IMR-90 (cell line): ENCODE results near the gene FXYD6. TPM values are rescaled to one million over a fixed set of nuclear protein-coding genes. Genes with fewer than 3 reads are reported as not detected.

Source experiments
- ATAC-seq: fragments of 200-7000 bp; cut with Tn5 transposase; 2 replicates; pipeline ENCODE4 v1.9.1; 2020; ENCODE audit warnings: low read depth, mild to moderate bottlenecking, moderate library complexity
- BruUV-seq: library from RNA; stranded (reverse); fragments of 400-500 nt; replicated peaks from 2 replicates; lab custom pipeline; 2021; lab: Mats Ljungman, UMichigan
- CTCF ChIA-PET: fragments of 300-600 bp; formaldehyde crosslinking; extraction: SDS; loops from one replicate; lab custom pipeline; 2021; ENCODE audit warnings: antibody characterized with exemption; lab: Yijun Ruan, JAX
- POLR2A ChIA-PET: fragments of 300-600 bp; sonication (Branson Sonifier 250); formaldehyde crosslinking; loops from one replicate; lab custom pipeline; 2022; ENCODE audit warnings: antibody characterized with exemption; ENCODE audit not compliant: unreplicated experiment; lab: Charles Lee
- DNase-seq: peaks from one replicate; pipeline ENCODE4 v3.0.0; 2013
- H2AFZ ChIP-seq: replicated peaks from 2 replicates; pipeline ENCODE3; 2013; ENCODE audit warnings: low read length, mild to moderate bottlenecking; ENCODE audit not compliant: poor library complexity
- H2AK5ac ChIP-seq: 2 replicates; pipeline ENCODE4 v1.6.1; 2013; ENCODE audit warnings: low read depth, low read length, inconsistent platforms
- H2AK9ac ChIP-seq: replicated peaks from 2 replicates; pipeline ENCODE3; 2013; ENCODE audit warnings: mild to moderate bottlenecking, low read depth, low read length, moderate library complexity; ENCODE audit not compliant: poor library complexity
- H2BK120ac ChIP-seq: 2 replicates; pipeline ENCODE4 v1.6.1; 2013; ENCODE audit warnings: low read depth, low read length, inconsistent platforms
- H2BK15ac ChIP-seq: 3 replicates; pipeline ENCODE4 v1.6.1; 2013; ENCODE audit warnings: low read depth, low read length, inconsistent platforms
- H2BK20ac ChIP-seq: 2 replicates; pipeline ENCODE4 v1.6.1; 2013; ENCODE audit warnings: low read depth, mild to moderate bottlenecking, inconsistent platforms, low read length, moderate library complexity
- H2BK5ac ChIP-seq: 2 replicates; pipeline ENCODE4 v1.6.1; 2013; ENCODE audit warnings: mild to moderate bottlenecking, low read depth, low read length, inconsistent platforms; ENCODE audit not compliant: poor library complexity, severe bottlenecking
- H3K14ac ChIP-seq: replicated peaks from 2 replicates; pipeline ENCODE4 v1.6.1; 2013; ENCODE audit warnings: low read depth, low read length, inconsistent platforms
- H3K18ac ChIP-seq: 2 replicates; pipeline ENCODE4 v1.6.1; 2013; ENCODE audit warnings: low read depth, low read length, control low read depth
- H3K23ac ChIP-seq: 2 replicates; pipeline ENCODE4 v1.6.1; 2013; ENCODE audit warnings: low read depth, low read length, inconsistent platforms
- H3K27ac ChIP-seq: 2 replicates; pipeline ENCODE4 v1.5.1; 2013; ENCODE audit warnings: mild to moderate bottlenecking, control low read depth, low read length; ENCODE audit not compliant: insufficient read depth
- H3K27me3 ChIP-seq: 2 replicates; pipeline ENCODE4 v1.6.1; 2013; ENCODE audit warnings: low read length; ENCODE audit not compliant: control insufficient read depth, insufficient read depth
- H3K36me3 ChIP-seq: 2 replicates; pipeline ENCODE4 v1.6.1; 2013; ENCODE audit warnings: low read length, mixed read lengths; ENCODE audit not compliant: control insufficient read depth, insufficient read depth
- H3K4ac ChIP-seq: 2 replicates; pipeline ENCODE4 v1.6.1; 2013; ENCODE audit warnings: low read depth, low read length, inconsistent platforms
- H3K4me1 ChIP-seq: 2 replicates; pipeline ENCODE4 v1.6.1; 2013; ENCODE audit warnings: low read length, mixed read lengths; ENCODE audit not compliant: control insufficient read depth, insufficient read depth
- H3K4me2 ChIP-seq: 2 replicates; pipeline ENCODE4 v1.6.1; 2013; ENCODE audit warnings: low read depth, mild to moderate bottlenecking, control low read depth, low read length, moderate library complexity
- H3K4me3 ChIP-seq: 2 replicates; pipeline ENCODE4 v1.5.1; 2013; ENCODE audit warnings: low read depth, mild to moderate bottlenecking, control low read depth, low read length, moderate library complexity; ENCODE audit not compliant: insufficient read depth
- H3K56ac ChIP-seq: 2 replicates; pipeline ENCODE4 v1.6.1; 2013; ENCODE audit warnings: low read length, inconsistent platforms; ENCODE audit not compliant: insufficient read depth; ENCODE audit errors: extremely low read depth
- H3K79me1 ChIP-seq, 2 experiments: 2 replicates each; pipeline ENCODE4 v1.6.1; 2013; ENCODE audit warnings: low read length in 2 of 2, inconsistent platforms in 1 of 2, low read depth in 1 of 2
- H3K9ac ChIP-seq: 2 replicates; pipeline ENCODE4 v1.6.1; 2013; ENCODE audit warnings: low read depth, low read length, control low read depth
- H3K9me1 ChIP-seq: 2 replicates; pipeline ENCODE4 v1.6.1; 2013; ENCODE audit warnings: low read length, inconsistent platforms; ENCODE audit not compliant: insufficient read depth
- H3K9me3 ChIP-seq: 2 replicates; pipeline ENCODE4 v1.6.1; 2013; ENCODE audit warnings: low read length; ENCODE audit not compliant: control insufficient read depth, insufficient read depth
- H4K20me1 ChIP-seq: 2 replicates; pipeline ENCODE4 v1.6.1; 2013; ENCODE audit warnings: low read length, inconsistent platforms; ENCODE audit not compliant: insufficient read depth
- H4K5ac ChIP-seq: 2 replicates; pipeline ENCODE4 v1.6.1; 2013; ENCODE audit warnings: mild to moderate bottlenecking, low read depth, low read length, control low read depth
- H4K8ac ChIP-seq, 2 experiments: 2 replicates each; pipeline ENCODE4 v1.6.1; 2013; ENCODE audit warnings: low read depth in 2 of 2, low read length in 2 of 2, control low read depth in 1 of 2, inconsistent platforms in 1 of 2
- H4K91ac ChIP-seq: 2 replicates; pipeline ENCODE4 v1.6.1; 2013; ENCODE audit warnings: low read depth, low read length, inconsistent platforms; ENCODE audit not compliant: insufficient read depth
- BHLHE40 ChIP-seq: fragments of 150-350 bp; IDR thresholded peaks from 2 replicates; pipeline ENCODE4 v1.6.1; 2016; ENCODE audit warnings: mild to moderate bottlenecking, low read depth, low read length
- CEBPB ChIP-seq: IDR thresholded peaks from 2 replicates; pipeline ENCODE4 v1.6.1; 2012; ENCODE audit warnings: low read depth, low read length, improper control_type of control experiment
- CHD1 ChIP-seq: IDR thresholded peaks from 2 replicates; pipeline ENCODE4 v1.6.1; 2012; ENCODE audit warnings: low read depth, low read length, improper control_type of control experiment
- FOS ChIP-seq: fragments of 150-350 bp; IDR thresholded peaks from 2 replicates; pipeline ENCODE4 v1.6.1; 2016; ENCODE audit warnings: low read depth, low read length
- MAFK ChIP-seq: IDR thresholded peaks from 2 replicates; pipeline ENCODE4 v1.6.1; 2012; ENCODE audit warnings: low read depth, low read length, improper control_type of control experiment
- MAZ ChIP-seq: IDR thresholded peaks from 2 replicates; pipeline ENCODE4 v1.6.1; 2012; ENCODE audit warnings: low read depth, mild to moderate bottlenecking, low read length, improper control_type of control experiment, moderate library complexity, borderline replicate concordance
- MXI1 ChIP-seq: IDR thresholded peaks from 2 replicates; pipeline ENCODE4 v1.6.1; 2012; ENCODE audit warnings: low read depth, mild to moderate bottlenecking, low read length, moderate library complexity, borderline replicate concordance
- NFE2L2 ChIP-seq: fragments of 150-350 bp; IDR thresholded peaks from 2 replicates; pipeline ENCODE4 v1.6.1; 2016; ENCODE audit warnings: low read depth, mild to moderate bottlenecking, low read length
- POLR2A ChIP-seq: IDR thresholded peaks from 2 replicates; pipeline ENCODE4 v1.6.1; 2012; ENCODE audit warnings: mild to moderate bottlenecking, low read depth, low read length
- RAD21 ChIP-seq: IDR thresholded peaks from 2 replicates; pipeline ENCODE4 v1.6.1; 2012; ENCODE audit warnings: low read length, improper control_type of control experiment
- RCOR1 ChIP-seq: IDR thresholded peaks from 2 replicates; pipeline ENCODE4 v1.6.1; 2012; ENCODE audit warnings: mild to moderate bottlenecking, low read length, improper control_type of control experiment; ENCODE audit not compliant: insufficient replicate concordance
- RFX5 ChIP-seq: IDR thresholded peaks from 2 replicates; pipeline ENCODE4 v1.8.0; 2012; ENCODE audit warnings: low read depth, mild to moderate bottlenecking, low read length, moderate library complexity
- SMC3 ChIP-seq: fragments of 150-350 bp; IDR thresholded peaks from 2 replicates; pipeline ENCODE4 v1.6.1; 2016; ENCODE audit warnings: low read depth, mild to moderate bottlenecking, antibody characterized with exemption, low read length, moderate library complexity
- WGBS, 2 experiments: methylation state at CpG; one replicate each; pipeline versions ENCODE4 v1.1.5 to v1.1.7; 2013; ENCODE audit warnings: missing lambda C conversion rate in 2 of 2; ENCODE audit not compliant: insufficient read length in 1 of 2; ENCODE audit errors: extremely low coverage in 2 of 2; 5-methylcytosine and 5-hydroxymethylcytosine counted together
- dilution Hi-C: fragments of 300-500 bp; cut with HindIII; formaldehyde crosslinking; loops from one replicate; pipeline ENCODE4 v1.14.3; 2018; ENCODE audit warnings: low sequenced_read_pairs; ENCODE audit not compliant: unreplicated experiment
- in situ Hi-C: fragments of 300-500 bp; cut with MboI; formaldehyde crosslinking; loops from 3 replicates; pipeline ENCODE4 v1.14.3; 2019; ENCODE audit warnings: low sequenced_read_pairs, inconsistent platforms, mixed read lengths
- intact Hi-C: fragments of 100-400 bp; cut with micrococcal nuclease; formaldehyde crosslinking; loops from 2 replicates; pipeline ENCODE4 v1.10.0; 2022
- polyA plus RNA-seq, 3 experiments: library from polyadenylated mRNA; depleted of rRNA; stranded (reverse); fragments of >200 nt; gene quantifications; 2 replicates each; pipeline ENCODE4 v1.2.3, GENCODE V29; 2012; ENCODE audit warnings: low replicate concordance in 1 of 3
- total RNA-seq: library from RNA; depleted of rRNA; stranded (reverse); fragments of >200 nt; gene quantifications from 2 replicates; pipeline ENCODE4 v1.2.3, GENCODE V29; 2012
- TF ChIP-seq, protein P1 (sequence below): fragments of 150-350 bp; IDR thresholded peaks from 2 replicates; pipeline ENCODE4 v1.6.1; 2016; ENCODE audit warnings: low read depth, mild to moderate bottlenecking, low read length, moderate library complexity, borderline replicate concordance
- TF ChIP-seq, protein P2 (sequence below): conservative IDR thresholded peaks from 2 replicates; pipeline ENCODE4 v1.5.1; 2012; ENCODE audit warnings: mild to moderate bottlenecking, low read depth, low read length, improper control_type of control experiment

The FXYD6 gene
- total and polyA plus RNA-seq, 2 of the 4 experiments (the other 2 are of a cell fraction) = 0.32 TPM; not detected in 1

DNA sequence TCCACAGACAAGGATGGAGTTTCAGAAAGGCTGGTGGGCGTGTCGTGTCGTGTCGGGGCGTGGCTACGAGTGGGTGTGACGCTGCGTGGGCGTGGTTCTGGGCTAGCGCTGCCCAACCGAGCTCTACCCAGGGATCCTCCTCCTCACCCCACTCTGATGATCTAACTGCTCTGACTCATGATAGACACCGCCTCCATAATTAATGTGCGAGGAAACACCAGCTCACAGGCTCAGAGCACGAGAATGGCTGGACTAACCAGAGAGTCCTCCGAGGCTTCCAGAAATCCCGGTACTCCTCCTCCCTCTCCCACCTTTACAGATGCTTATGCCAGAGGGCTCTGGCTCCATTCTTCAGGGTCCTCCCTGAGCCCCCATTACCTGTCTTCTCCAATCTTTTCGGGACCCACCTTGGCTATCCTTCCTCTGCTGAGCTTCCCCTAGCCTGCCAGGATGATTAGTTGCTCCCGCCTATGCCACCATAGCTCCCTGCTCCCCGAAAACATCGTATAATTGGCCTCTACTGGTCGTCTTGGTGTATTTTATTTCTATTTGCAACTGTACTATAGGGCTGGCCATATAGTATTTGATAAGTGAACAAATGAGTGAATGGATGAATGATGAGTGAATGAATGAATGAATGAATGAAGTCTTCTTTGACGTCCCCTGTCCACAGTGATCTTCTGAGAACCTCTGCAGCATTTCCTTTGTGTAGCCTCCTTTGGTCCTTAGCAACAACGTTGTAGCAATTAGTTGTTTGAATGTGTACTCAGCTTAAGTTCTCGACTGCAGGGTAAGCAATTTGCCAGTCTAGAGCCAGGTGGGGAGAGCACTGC, 31.0 kb upstream of the FXYD6 start (continued):
- TF ChIP-seq CHD1 = no peak

DNA sequence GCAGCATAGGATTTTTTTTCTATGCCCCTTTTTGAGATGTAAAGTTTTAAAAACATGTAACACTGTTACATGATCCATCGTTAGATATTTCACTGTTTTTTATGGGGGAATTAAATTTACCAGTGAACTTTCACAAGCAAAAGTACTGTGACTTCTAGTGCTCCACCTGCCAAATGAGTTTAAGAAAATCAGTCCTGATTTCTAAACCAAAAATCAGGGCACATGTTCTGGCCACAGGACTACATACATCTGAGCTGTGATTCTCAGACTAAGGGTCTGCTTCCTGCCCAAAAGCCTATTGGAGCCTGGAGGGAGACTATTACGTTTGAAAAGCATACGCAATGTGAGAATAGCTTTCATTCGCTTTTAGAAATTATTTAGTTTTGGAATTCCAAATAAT, 30.3 kb upstream of the FXYD6 start:
- Histone ChIP-seq H3K18ac (no peak overlapping the region), H3K9ac (no peak overlapping the region), H2BK5ac (no peak overlapping the region), H3K4me3 (no peak overlapping the region), H3K4me2 (no peak overlapping the region), H3K56ac (no peak overlapping the region), H2BK15ac (no peak overlapping the region), H3K79me1 (no peaks in the 10 kb centered on the region), H3K23ac (no peak overlapping the region), H3K4me1 (no peaks in the 10 kb centered on the region), H2BK20ac (no peak overlapping the region), H2AK5ac (no peak overlapping the region), H4K91ac (no peak overlapping the region), H3K4ac (no peak overlapping the region), H4K5ac (no peak overlapping the region), H3K14ac (no peak overlapping the region), H2AFZ (no peak overlapping the region), H2AK9ac (no peak overlapping the region), H4K8ac (no peak overlapping the region), H4K20me1 (no peaks in the 10 kb centered on the region), H2BK120ac (no peak overlapping the region), H3K27ac (no peak overlapping the region), H3K9me3 (no peaks in the 10 kb centered on the region), H3K9me1 (no peaks in the 10 kb centered on the region), H3K36me3 (no peaks in the 10 kb centered on the region), H3K27me3 (peaks cover 3% of the 10 kb centered on the region)
- ATAC-seq (no peak), DNase-seq (no peak)
- POLR2A ChIA-PET = no interaction called here
- intact Hi-C loops (no loop called here), in situ Hi-C loops (no loop called here), dilution Hi-C loops (no loop called here)
- WGBS, 2 experiments = no CpG with 5 or more reads among the region's 4 CpGs
- no TSS peak for BruUV-seq
- CTCF ChIA-PET = no interaction called here
- TF ChIP-seq MXI1 (no peak), NFE2L2 (no peak), SMC3 (no peak), RAD21 (no peak), CEBPB (no peak), CHD1 (no peak), MAFK (no peak), FOS (no peak), MAZ (no peak), RFX5 (no peak), POLR2A (no peak), BHLHE40 (no peak), RCOR1 (no peak)
- TF ChIP-seq, protein P1, sequence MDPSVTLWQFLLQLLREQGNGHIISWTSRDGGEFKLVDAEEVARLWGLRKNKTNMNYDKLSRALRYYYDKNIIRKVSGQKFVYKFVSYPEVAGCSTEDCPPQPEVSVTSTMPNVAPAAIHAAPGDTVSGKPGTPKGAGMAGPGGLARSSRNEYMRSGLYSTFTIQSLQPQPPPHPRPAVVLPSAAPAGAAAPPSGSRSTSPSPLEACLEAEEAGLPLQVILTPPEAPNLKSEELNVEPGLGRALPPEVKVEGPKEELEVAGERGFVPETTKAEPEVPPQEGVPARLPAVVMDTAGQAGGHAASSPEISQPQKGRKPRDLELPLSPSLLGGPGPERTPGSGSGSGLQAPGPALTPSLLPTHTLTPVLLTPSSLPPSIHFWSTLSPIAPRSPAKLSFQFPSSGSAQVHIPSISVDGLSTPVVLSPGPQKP = no peak
- TF ChIP-seq, protein P2, sequence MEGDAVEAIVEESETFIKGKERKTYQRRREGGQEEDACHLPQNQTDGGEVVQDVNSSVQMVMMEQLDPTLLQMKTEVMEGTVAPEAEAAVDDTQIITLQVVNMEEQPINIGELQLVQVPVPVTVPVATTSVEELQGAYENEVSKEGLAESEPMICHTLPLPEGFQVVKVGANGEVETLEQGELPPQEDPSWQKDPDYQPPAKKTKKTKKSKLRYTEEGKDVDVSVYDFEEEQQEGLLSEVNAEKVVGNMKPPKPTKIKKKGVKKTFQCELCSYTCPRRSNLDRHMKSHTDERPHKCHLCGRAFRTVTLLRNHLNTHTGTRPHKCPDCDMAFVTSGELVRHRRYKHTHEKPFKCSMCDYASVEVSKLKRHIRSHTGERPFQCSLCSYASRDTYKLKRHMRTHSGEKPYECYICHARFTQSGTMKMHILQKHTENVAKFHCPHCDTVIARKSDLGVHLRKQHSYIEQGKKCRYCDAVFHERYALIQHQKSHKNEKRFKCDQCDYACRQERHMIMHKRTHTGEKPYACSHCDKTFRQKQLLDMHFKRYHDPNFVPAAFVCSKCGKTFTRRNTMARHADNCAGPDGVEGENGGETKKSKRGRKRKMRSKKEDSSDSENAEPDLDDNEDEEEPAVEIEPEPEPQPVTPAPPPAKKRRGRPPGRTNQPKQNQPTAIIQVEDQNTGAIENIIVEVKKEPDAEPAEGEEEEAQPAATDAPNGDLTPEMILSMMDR = no peak
